ENCODE results near the gene SLC5A10.
"Not testable (repeated sequence)": the region's sequence is repeated elsewhere in the genome, so short reads cannot be mapped to it uniquely, and the experiment has no call there.

SLC5A10 gene

DNA sequence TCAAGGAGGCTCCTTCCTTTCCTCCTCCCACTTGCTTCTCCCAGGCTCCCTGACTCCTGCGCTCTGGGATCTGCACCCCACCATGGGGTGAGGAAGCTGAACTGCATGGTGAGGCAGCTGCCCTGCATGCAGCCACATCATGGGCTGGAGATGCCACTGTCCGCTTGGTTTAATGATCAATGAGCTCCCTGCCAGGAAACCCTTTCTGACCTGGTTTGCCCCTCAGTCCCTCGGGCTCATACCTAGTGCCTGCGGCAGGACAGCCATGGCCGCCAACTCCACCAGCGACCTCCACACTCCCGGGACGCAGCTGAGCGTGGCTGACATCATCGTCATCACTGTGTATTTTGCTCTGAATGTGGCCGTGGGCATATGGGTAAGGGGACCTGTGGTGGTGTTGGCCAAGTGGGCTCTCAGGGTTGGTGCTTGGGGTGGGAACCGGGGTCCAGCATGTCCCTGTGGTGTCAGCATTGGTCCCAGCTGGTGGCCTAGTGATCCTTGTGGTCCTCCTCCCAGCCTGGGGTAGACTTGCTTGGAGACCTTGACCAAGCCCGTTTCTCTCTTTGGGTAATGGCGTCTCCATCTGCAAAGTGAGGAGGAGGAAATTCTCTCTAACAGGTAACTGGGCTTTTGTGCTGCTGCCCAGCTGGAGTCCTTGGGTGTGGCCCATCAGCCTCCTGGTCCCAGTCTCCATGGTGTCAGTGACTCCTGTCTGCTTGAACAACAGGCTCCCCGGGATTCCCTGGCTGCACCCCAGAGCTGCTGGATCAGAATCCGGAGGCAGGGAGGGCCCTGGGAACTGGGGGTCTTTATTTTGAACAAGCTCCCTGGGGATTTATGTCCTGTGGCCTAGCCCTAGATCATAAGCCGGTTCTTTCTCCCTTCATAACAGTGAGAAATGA lies at the start of gene SLC5A10:
Gene SLC5A10 (plus strand): TSS at position 225 of the 902 bp plus-strand sequence. CDS start 41 bp downstream, at position 266.
- no peak for DNase-seq (ENCODE audit: low read depth in 1 of 2, low spot score in 1 of 2)

DNA sequence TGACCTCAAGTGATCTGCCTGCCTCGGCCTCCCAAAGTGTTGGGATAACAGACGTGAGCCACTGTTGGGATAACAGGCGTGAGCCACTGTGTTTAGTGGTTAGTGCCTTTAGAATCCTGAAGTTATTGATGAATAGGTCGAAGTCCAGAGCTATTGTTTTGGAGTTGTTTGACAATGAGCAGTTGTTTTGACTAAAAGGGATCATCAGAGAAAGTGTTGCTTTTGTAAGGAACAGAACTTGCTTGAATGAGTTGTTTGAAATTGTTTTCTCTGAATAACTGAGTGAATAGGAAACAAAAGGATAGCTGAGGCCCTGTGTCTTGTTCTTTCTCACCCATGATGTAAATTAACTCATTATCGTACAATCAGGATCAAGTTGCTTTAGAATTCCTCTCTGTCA lies 47.5 kb upstream of the SLC5A10 start:
- no peak for DNase-seq (ENCODE audit: low read depth in 1 of 2, low spot score in 1 of 2)

DNA sequence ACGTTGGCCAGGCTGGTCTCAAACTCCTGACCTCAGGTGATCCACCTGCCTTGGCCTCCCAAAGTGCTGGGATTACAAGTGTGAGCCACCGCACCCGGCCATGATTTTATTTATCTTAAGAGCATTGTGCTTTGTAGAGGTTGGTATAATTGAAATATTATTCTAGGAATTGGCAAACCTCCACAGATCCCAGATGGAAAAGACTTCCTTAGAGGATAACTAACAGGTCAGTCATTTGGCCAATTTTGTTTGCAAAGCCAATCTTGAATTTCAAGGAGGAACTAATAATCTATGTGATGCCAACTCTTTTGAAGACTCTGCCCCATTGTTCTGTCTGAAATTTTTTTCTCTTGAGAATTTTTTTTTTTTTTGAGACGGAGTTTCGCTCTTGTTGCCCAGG lies 46.7 kb upstream of the SLC5A10 start:
- DNase-seq (ENCODE audit: low read depth in 1 of 2, low spot score in 1 of 2): no peak

DNA sequence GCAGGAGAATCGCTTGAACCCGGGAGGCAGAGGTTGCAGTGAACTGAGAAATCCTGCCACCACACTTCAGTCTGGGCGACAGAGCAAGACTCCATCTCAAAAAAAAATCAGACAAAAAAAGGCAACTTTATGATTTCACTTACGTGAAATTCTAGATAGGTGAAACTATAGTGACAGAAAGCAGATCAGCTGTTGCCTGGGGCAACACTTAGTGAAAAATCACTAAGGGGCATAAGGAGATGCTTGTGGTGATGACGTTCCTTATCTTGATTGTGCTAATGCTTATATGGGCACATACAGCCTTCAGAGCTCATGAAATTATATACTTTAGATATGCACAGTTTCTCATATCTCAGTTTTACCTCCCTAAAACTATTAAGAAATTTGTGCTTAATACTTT lies 41.6 kb upstream of the SLC5A10 start:
- no peak for DNase-seq (ENCODE audit: low read depth in 1 of 2, low spot score in 1 of 2)

DNA sequence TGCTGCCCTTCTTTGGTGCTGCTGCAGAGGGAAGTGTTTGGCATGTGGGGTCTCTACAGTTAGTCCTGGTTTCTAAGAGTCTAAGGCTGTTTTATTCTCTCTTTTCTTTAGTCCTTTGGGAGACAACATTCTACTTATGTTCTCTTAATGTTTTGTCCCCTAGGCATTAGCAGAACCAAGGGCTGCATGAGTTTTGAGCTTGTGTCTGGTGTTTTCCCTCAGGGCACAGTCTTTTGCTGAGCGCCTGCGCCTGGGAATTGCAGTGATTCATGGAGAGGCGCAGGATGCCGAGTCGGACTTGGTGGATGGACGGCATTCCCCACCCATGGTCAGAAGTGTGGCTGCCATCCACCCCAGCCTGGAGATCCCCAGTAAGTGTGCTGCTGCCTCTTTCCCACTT lies 41.1 kb upstream of the SLC5A10 start:
- no peak for DNase-seq (ENCODE audit: low read depth in 1 of 2, low spot score in 1 of 2)

DNA sequence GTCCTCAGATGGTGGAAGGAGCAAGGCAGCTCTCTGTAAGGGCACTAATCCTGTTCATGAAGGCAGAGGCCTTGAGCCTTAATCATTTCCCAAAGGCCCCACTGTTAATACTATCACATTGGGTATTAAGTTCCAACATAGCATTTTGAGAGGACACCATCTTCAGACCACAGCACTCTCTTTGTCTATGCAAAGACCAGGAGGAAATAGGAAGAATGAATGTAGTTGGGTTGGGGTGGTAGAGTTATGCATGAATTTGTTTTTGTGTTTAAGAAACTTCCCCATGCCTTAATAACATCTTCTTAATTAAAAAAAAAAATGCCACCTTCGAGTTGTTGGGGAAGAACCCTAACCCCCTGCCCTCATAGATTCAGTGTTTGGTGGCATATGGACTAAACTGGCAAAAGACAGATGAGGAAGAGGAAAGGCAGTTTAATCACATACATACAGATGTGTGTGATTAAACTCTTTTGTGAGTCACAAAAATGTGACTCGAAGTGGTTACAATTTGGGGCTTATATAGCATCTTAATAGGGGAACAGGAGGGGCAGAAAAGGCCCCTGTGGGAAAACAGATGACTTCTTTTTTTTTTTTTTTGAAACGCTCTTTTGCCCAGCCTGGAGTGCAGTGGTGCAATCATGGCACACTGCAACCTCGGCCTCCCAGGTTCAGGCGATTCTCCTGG lies 35.0 kb upstream of the SLC5A10 start:
- DNase-seq (ENCODE audit: low read depth in 1 of 2, low spot score in 1 of 2): no peak

DNA sequence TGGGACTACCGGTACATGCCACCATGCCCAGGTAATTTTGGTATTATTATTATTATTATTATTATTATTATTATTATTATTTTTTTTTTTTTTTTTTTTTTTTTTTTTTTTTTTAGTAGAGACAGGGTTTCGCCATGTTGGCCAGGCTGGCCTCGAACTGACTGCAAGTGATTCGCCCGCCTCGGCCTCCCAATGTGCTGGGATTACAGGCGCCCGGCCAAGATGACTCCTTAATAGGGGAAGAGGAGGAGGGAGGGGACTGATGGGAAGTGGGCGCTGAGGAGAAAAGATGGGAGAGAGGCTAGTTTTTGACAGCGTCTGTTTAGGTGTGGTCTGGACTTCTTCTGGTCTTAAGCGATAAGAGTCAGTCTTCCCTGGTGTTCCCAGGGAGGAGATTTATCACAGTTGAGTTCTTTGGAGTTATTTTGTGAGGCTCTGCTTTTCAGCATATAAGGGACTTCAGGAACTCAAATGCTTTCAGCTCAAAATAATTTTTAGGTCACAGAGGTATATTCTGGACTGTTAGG lies 34.4 kb upstream of the SLC5A10 start:
- DNase-seq (ENCODE audit: low read depth in 1 of 2, low spot score in 1 of 2): no peak

DNA sequence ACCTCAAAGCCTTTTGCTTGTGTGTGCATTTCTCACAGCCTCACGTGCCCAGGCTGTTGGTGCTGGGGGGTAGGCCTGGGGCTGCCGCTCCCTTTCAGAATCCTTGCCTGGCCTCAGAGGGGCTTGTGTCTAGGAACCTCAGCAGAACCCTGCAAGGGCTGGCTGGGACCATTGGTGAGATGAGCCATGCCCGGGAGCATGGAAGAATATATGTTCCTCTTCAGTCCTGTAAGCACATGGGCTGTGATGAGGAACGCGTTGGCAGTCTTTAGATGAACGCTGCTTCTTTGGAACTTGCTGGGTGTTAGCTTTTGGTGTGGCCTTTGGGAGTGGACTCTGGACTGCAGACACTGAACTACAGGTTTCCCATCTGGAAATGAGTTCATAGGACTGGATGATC lies 32.0 kb upstream of the SLC5A10 start:
- no peak for DNase-seq (ENCODE audit: low read depth in 1 of 2, low spot score in 1 of 2)

DNA sequence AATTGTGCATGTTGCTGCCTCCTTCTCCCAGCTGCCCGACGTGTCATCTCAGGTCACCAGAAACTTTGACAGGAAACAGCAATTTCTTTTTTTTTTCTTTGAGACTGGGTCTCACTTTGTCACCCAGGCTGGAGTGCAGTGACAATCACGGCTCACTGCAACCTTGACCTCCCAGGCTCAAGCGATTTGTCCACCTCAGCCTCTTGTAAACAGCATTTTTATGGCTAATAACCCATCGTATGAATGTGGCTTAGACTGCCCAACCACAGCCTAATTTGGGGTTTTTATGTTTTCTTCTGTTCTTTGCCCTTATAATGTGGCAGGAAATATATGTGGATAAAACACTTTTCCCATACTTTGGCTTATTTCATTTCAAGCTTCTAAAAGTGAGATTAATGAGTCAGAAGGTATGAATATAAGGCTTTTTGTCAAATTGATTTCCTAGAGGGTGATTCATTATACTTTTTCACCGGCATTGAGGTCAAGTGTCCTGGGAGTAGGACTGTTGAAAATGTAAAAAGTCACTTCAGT lies 31.0 kb upstream of the SLC5A10 start:
- DNase-seq (ENCODE audit: low read depth in 1 of 2, low spot score in 1 of 2): no peak

DNA sequence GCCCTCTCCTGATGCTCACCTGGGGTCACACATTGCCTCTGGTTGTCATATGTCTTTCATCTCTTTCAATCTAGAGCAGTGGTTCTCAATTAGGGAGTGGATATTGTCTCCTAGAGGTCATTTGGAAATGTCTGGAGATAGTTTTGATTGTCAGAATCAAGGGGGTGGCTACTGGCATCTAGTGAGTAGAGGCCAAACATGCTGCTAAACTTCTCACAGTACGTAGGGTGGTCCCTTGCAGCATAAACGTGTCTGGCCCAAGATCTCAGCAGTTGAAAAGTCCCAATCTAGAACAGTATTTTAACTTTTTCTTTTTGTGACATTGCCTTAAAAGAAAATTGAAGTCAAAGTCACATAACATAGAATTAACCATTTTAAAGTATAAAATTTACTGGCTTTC lies 30.5 kb upstream of the SLC5A10 start:
- no peak for DNase-seq (ENCODE audit: low read depth in 1 of 2, low spot score in 1 of 2)

DNA sequence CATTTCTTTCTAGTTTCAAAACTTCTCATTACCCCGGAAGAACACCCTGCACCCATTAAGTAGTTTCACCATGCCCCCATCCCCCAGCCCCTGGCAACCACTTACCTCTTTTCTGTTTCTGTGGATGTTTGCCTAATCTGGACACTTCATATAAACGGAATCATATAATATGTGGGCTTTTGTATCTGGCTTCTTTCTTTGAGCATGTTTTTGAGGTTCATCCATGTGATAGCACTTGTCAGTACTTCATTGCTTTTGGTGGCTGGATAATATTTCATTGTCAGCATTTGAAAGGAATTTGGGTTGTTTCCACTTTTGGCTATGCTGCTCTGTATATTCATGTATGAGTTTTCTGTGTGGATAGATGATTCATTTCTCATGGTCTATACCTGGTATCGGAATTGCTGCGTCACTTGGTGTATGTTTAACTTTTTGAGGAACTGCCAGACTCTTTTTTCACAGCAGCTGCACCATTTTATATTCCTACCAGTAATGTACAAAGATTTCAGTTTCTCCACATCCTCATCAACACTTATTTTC lies 30.0 kb upstream of the SLC5A10 start:
- no peak for DNase-seq (ENCODE audit: low read depth in 1 of 2, low spot score in 1 of 2)

DNA sequence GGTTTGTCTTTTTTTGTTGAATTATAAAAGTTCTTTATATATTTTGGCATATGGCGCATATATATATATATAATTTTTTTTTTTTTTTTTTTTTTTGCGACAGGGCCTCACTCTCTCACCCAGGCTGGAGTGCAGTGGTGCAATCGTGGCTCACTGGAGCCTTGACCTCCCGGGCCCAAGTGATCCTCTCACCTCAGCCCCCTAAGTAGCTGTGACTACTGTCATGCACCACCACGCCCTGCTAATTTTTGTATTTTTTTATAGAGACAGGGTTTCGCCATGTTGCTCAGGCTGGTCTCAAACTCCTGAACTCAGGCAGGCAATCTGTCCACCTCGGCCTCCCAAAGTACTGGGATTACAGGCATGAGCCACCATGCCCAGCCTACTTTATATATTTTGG lies 29.4 kb upstream of the SLC5A10 start:
- not testable (repeated sequence) for DNase-seq (ENCODE audit: low read depth in 1 of 2, low spot score in 1 of 2)

DNA sequence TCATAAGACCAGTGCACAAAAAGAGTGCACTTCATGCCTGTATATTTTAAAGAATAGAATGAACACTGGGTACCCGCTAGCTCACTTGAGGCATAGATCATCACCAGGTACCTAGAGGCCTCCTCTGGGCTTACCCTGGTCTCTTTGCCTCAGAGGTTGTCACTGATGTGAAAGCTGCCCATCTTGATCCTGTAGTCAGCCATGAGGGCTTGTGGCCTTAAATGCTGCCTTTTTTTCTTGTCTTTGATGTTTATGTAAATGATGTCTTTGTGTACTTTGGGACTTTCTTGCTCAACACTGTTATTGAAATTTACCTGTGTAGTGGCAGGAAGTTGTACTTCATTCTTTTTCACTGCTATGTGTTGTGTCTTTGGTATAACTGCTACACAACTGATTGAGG lies 26.8 kb upstream of the SLC5A10 start:
- DNase-seq (ENCODE audit: low read depth in 1 of 2, low spot score in 1 of 2): no peak

DNA sequence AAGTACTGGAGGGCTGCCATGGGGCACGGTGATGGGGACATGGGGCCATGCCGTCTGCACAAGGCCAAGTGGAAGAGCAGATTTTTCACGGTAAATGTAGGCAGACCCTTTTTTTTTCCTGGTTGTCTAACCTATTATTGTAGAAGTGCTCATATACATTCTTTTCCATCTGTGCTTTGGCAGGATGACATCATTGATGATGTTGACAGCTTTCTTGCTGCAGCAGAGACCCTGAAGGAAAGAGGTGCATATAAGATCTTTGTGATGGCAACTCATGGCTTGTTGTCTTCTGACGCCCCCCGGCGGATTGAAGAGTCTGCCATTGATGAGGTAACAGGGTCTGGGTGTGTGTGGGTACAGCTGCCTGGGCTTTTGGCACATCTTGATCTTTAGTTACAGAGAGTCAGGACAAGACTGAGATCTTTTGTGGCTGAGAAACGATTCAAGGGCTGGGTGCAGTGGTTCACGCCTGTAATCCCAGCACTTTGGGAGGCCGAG lies 23.3 kb upstream of the SLC5A10 start:
- DNase-seq (ENCODE audit: low read depth in 1 of 2, low spot score in 1 of 2): no peak

DNA sequence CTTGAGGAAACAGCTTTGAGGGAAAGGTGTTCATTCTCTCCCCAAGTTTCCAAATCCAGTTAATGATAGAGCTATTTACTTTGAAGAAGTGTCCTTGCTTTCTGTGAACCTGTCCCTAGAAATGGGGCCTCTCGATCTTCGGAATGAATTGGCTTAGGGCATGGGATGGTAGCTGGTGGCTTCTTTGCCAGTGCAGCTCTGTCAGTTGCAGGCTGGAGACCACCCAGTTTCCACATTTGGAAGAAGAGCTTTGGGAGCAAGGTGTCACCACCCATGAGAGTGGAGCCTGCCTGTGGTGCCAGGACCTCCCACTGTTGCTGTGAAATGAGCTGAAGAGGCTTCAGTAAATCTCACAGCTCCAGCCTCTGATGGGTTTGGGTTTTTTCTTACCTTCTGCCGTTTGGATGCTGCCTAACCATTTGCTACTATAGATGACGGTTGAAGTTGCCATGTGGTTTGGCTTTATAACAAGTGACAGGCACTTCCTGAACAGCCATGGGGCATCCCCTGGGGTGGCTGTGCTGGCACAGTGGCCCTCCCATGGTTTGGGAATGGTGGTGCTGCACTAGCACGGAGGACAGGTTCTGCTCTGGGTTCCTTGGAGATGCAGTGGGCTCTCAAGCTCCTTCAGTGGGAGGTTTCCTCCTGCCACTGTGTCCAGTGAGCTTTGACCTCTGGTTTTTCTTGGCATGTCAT lies 19.5 kb upstream of the SLC5A10 start:
- no peak for DNase-seq (ENCODE audit: low read depth in 1 of 2, low spot score in 1 of 2)

DNA sequence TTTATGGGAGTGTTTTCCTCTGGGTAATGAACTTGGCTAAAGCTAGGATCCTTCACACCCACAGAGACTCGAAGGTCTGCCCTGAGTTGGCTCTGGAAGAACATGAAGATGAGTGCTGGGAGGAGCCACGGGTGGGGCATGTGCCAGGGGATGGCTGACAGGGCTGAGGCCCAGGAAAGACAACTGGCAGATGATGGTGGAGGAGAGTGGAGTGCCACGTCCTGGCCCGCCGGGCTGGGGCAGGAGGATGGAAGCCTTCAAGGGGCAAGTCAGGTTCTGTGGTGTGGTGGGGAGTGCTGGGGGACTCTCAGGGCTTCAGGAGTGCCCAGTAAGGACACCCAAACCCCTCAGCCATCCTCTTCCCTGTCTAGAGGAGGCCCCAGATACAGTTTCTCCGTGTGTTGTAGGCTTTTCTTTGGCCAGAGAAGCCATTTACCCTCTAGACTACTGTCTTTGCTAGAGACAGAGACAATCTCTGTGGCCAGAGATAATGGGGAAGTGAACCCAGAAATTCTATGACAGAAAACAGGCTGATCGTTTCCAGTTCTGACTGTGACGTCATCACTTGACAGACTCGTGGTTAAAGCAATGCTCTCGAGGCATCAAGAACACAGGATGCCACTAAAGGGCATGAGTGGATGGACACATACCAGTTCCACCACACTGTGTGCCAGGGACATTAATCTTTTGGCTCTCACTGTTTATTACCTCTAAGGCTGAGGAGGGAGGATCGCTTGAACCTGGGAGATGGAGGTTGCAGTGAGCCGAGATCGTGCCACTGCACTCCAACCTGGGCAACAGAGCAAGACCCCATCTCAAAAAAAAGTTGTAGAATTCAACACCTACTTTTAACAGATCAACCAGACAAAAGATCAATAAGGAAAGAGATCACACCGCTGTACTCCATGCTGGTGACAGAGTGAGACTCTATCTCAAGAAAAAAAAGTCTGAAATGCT lies 18.6 kb upstream of the SLC5A10 start:
- DNase-seq (ENCODE audit: low read depth in 1 of 2, low spot score in 1 of 2): no peak

DNA sequence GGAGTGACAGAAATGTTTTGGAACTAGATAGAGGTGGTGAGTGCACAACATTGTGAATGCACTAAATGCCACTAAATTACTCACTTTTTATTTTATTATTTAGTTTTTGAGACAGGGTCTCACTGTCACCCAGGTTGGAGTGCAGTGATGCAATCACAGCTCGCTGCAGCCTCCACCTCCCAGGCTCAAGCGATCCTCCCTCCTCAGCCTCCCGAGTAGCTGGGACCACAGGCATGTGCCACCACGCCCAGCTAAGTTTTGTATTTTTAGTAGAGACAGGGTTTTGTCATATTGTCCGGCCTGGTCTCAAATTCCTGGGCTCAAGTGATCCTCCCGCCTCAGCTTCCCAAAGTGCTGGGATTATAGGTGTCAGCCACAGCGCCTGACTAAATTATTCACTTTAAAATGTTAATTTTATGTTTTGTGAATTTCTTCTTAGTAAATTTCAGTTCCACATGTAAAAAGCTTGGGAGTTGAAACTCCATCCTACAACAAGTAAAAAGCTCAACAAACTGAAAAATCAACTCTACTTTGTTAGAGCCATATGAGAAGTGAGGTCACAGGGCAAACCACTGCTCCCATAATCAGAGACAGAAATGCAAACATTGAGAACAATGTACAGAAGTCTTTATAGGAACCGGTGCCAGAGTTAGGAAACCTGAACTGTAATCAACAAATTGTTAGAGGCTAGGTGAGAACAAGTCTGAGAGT lies 13.8 kb upstream of the SLC5A10 start:
- DNase-seq (ENCODE audit: low read depth in 1 of 2, low spot score in 1 of 2): no peak

DNA sequence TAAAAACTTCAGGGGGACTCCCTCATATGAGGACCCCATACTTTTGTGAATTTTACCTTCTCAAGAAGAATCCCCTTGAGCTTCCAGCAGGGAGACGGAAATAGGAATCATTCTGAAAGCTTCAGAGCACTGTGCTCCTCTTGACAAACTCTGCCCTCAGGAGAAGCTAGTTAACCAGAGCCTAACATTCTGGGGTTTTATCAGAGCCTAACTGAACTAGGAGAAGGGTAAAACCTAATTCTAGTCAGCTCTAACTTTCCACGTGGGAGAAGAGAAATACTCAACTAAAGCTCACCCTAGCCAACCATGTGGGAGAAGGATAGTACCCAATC lies 13.3 kb upstream of the SLC5A10 start:
- DNase-seq (ENCODE audit: low read depth in 1 of 2, low spot score in 1 of 2): no peak

DNA sequence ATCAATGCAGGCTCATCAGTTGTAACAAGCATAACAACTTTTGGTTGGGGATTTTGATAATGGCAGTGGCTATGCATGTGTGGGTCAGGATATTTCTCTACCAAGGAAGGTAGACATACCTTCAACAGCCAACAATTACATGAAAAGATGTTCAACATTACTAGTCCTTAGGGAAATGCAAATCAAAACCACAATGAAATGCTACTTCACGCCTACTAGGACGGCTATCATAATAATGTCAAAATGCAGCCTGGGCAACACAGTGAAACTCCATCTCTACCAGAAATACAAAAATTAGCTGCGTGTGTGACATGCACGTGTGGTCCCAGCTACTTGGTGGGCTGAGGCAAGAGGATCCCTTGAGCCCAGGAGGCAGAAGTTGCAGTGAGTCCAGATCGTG lies 7.3 kb upstream of the SLC5A10 start:
- DNase-seq (ENCODE audit: low read depth in 1 of 2, low spot score in 1 of 2): no peak

All from stimulated activated CD4-positive, alpha-beta T cell treated with anti-CD3 and anti-CD28 coated beads, Interleukin-15, amount 100 ng/mL, for 1 hour (primary cell).